Activated T-cell treated with anti-CD3 and anti-CD28 coated beads, Interleukin-2, amount 50 U/mL, for 24 hours (primary cell): Measurements from ENCODE around the gene BAAT.

Experiments
- DNase-seq: peaks from one replicate; pipeline ENCODE4 v3.0.0-alpha.2; 2020
- H3K27ac Mint-ChIP-seq: 2 replicates; pipeline ENCODE4 v1.8.0; 2020; ENCODE audit warnings: mild to moderate bottlenecking, mixed read lengths
- H3K27me3 Mint-ChIP-seq: 2 replicates; pipeline ENCODE4 v1.8.0; 2020; ENCODE audit warnings: mixed read lengths
- H3K36me3 Mint-ChIP-seq: 2 replicates; pipeline ENCODE4 v1.8.0; 2020; ENCODE audit warnings: low read depth, mixed read lengths
- H3K4me1 Mint-ChIP-seq: 2 replicates; pipeline ENCODE4 v1.8.0; 2020; ENCODE audit warnings: low read depth, mixed read lengths
- H3K4me3 Mint-ChIP-seq: 2 replicates; pipeline ENCODE4 v1.8.0; 2020; ENCODE audit warnings: mild to moderate bottlenecking, moderate library complexity, mixed read lengths
- H3K9me3 Mint-ChIP-seq: 2 replicates; pipeline ENCODE4 v1.8.0; 2020; ENCODE audit warnings: mixed read lengths

Gene BAAT

GRCh38 chr9:101414839-101415238 lies 30.0 kb upstream of the BAAT start:
- H3K36me3 Mint-ChIP-seq: peaks cover 49% of the 10 kb centered on the region
- DNase-seq: no peak
- no peaks in the 10 kb centered on the region for H3K27me3 Mint-ChIP-seq
- H3K27ac Mint-ChIP-seq: no peak overlapping the region
- H3K9me3 Mint-ChIP-seq: peaks cover 63% of the 10 kb centered on the region
- H3K4me3 Mint-ChIP-seq: no peak overlapping the region
- no peaks in the 10 kb centered on the region for H3K4me1 Mint-ChIP-seq

DNA sequence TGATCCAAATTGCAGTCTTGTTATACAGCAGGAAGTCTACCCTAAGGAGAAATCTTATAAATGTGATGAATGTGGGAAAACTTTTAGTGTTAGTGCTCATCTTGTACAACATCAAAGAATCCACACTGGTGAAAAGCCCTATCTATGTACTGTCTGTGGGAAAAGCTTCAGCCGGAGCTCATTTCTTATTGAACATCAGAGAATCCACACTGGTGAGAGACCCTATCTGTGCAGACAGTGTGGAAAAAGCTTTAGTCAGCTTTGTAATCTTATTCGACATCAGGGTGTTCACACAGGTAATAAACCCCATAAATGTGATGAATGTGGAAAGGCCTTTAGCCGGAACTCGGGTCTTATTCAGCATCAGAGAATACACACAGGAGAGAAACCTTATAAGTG lies 24.3 kb upstream of the BAAT start:
- DNase-seq: no peak
- H3K27me3 Mint-ChIP-seq: no peaks in the 10 kb centered on the region
- H3K36me3 Mint-ChIP-seq: peaks cover 87% of the 10 kb centered on the region
- H3K27ac Mint-ChIP-seq: no peak overlapping the region
- peaks cover 77% of the 10 kb centered on the region for H3K9me3 Mint-ChIP-seq
- no peak overlapping the region for H3K4me3 Mint-ChIP-seq
- peaks cover 4% of the 10 kb centered on the region for H3K4me1 Mint-ChIP-seq

DNA sequence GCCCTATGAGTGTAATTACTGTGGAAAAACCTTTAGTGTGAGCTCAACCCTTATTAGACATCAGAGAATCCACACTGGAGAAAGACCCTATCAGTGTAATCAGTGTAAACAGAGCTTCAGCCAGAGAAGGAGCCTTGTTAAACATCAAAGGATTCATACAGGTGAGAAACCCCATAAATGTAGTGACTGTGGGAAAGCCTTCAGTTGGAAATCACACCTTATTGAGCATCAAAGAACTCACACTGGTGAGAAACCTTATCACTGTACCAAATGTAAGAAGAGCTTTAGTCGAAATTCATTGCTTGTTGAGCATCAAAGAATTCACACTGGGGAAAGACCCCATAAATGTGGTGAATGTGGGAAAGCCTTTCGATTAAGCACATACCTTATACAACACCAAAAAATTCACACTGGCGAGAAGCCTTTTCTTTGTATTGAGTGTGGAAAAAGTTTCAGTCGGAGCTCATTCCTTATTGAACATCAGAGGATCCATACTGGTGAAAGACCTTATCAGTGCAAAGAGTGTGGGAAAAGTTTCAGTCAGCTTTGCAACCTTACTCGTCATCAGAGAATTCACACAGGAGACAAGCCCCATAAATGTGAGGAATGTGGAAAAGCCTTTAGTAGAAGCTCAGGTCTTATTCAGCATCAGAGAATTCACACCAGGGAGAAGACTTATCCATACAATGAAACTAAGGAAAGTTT lies 23.7 kb upstream of the BAAT start:
- no peak for DNase-seq
- Mint-ChIP-seq H3K27ac (no peak overlapping the region), H3K4me1 (peaks cover 7% of the 10 kb centered on the region), H3K27me3 (no peaks in the 10 kb centered on the region), H3K9me3 (peaks cover 79% of the 10 kb centered on the region), H3K4me3 (no peak overlapping the region), H3K36me3 (peaks cover 91% of the 10 kb centered on the region)

DNA sequence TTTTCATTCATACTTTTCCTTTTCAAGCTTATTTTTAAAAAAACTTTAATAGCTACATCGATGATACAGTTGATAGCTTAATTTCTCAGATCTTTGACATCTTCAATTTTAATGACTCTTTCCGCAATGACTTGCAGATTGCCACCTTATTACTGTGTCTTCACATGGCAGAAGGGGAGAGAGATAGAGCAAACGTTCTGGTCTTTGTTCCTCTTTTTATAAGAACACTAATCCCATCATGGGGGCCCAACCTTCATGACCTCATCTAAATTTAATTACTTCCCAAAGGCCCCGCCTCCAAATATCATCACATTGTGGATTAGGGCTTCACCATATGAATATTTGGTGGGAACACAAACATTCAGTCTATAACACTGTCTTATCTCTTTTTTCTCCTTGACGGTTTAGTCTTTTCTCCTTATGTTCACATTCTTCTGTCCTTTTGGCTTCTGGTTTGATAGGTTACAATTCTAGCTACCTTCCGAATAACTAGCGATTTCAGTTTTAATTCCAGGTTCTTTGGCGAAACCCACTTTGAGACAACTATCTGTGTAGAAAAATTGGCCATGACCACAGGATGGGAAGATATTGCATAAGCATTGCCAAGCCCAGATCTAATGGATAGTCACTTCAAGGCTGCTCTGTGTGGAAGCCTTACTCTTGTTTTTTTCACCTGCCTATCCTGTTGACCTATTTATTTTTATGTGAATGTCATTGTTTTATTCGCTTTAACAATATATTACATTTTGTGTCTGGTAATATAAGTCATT lies 18.9 kb upstream of the BAAT start:
- H3K27ac Mint-ChIP-seq: no peak overlapping the region
- H3K9me3 Mint-ChIP-seq: peaks cover 64% of the 10 kb centered on the region
- H3K27me3 Mint-ChIP-seq: no peaks in the 10 kb centered on the region
- H3K4me1 Mint-ChIP-seq: peaks cover 44% of the 10 kb centered on the region
- no peak overlapping the region for H3K4me3 Mint-ChIP-seq
- H3K36me3 Mint-ChIP-seq: peaks cover 99% of the 10 kb centered on the region
- no peak for DNase-seq

- H3K4me3 Mint-ChIP-seq: peak overlapping the region; percentile 100
- H3K4me1 Mint-ChIP-seq: peaks cover 66% of the 10 kb centered on the region
- no peak for DNase-seq
- H3K27me3 Mint-ChIP-seq: no peaks in the 10 kb centered on the region
- peak overlapping the region; percentile 100 for H3K27ac Mint-ChIP-seq
- peaks cover 96% of the 10 kb centered on the region for H3K36me3 Mint-ChIP-seq
- peaks cover 36% of the 10 kb centered on the region for H3K9me3 Mint-ChIP-seq
These were observed 15.3 kb upstream of the BAAT start for GRCh38 chr9:101400120-101400519.

- H3K4me1 Mint-ChIP-seq: peaks cover 71% of the 10 kb centered on the region
- no peaks in the 10 kb centered on the region for H3K27me3 Mint-ChIP-seq
- peaks cover 33% of the 10 kb centered on the region for H3K9me3 Mint-ChIP-seq
- H3K36me3 Mint-ChIP-seq: peaks cover 96% of the 10 kb centered on the region
- no peak for DNase-seq
- H3K4me3 Mint-ChIP-seq: peak overlapping the region; percentile 100
- H3K27ac Mint-ChIP-seq: peak overlapping the region; percentile 100
These were observed 14.8 kb upstream of the BAAT start for GRCh38 chr9:101399643-101399970.

DNA sequence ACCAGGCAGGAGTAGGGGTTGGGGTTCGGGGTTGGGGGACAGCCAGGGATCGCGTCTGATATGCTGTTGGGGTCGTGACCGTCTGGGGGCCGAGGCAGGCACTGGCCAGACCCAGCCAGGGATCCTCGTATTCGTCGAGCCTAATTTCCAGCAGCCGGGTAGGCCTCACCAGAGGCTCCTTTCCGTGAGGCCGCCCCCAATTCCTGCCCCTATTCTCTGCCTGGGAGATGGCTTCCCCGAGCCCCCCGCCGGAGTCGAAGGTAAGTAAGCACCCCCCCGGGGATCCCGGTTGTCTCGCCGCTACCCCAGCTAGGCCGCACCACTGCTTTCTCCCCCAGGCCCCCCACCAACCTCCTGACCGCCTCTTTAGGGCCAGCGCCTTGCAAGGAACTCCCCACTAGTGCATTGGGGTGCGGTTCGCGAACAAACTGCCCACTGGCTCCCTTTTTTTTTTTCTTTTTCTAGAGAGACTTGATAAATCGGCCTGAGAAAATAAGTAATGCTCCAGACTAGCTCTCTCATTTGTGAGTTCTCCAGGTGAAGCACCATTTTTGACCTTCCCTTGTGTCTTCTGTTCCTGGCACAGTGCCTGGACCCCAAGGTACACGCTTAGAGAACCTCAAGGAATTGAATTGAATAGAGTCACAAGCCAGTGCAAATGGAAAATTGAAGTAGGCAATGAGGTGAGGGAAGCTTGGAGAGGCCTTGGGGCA lies 14.3 kb upstream of the BAAT start:
- H3K4me3 Mint-ChIP-seq: peak overlapping the region; percentile 100
- H3K36me3 Mint-ChIP-seq: peaks cover 96% of the 10 kb centered on the region
- no peak for DNase-seq
- peak overlapping the region; percentile 100 for H3K27ac Mint-ChIP-seq
- peaks cover 76% of the 10 kb centered on the region for H3K4me1 Mint-ChIP-seq
- H3K27me3 Mint-ChIP-seq: no peaks in the 10 kb centered on the region
- peaks cover 35% of the 10 kb centered on the region for H3K9me3 Mint-ChIP-seq

- H3K27me3 Mint-ChIP-seq: no peaks in the 10 kb centered on the region
- peaks cover 78% of the 10 kb centered on the region for H3K4me1 Mint-ChIP-seq
- peak; percentile 95 for DNase-seq
- H3K36me3 Mint-ChIP-seq: peaks cover 96% of the 10 kb centered on the region
- H3K4me3 Mint-ChIP-seq: peak within 1 kb of the TSS; percentile 100
- peaks cover 30% of the 10 kb centered on the region for H3K9me3 Mint-ChIP-seq
- peak within 1 kb of the TSS; percentile 100 for H3K27ac Mint-ChIP-seq
These were observed 13.5 kb upstream of the BAAT start, which contains the start of the genes MRPL50 and ZNF189 for GRCh38 chr9:101398068-101398929. Gene MRPL50, minus strand, starts transcription at chr9:101398618. Its CDS starts 26 bp downstream, at chr9:101398592. Gene ZNF189, plus strand, starts transcription at chr9:101398851. Its CDS starts 306 bp downstream, at chr9:101399157.

- Mint-ChIP-seq H3K36me3 (peaks cover 96% of the 10 kb centered on the region), H3K9me3 (peaks cover 29% of the 10 kb centered on the region), H3K27me3 (no peaks in the 10 kb centered on the region), H3K4me1 (peaks cover 78% of the 10 kb centered on the region), H3K4me3 (peak overlapping the region; percentile 100), H3K27ac (peak overlapping the region; percentile 100)
- no peak for DNase-seq
These were observed 12.9 kb upstream of the BAAT start for GRCh38 chr9:101397746-101398067.

- no peak for DNase-seq
- peaks cover 70% of the 10 kb centered on the region for H3K4me1 Mint-ChIP-seq
- H3K27ac Mint-ChIP-seq: peak overlapping the region; percentile 7
- peaks cover 96% of the 10 kb centered on the region for H3K36me3 Mint-ChIP-seq
- no peaks in the 10 kb centered on the region for H3K27me3 Mint-ChIP-seq
- peaks cover 21% of the 10 kb centered on the region for H3K9me3 Mint-ChIP-seq
- no peak overlapping the region for H3K4me3 Mint-ChIP-seq
These were observed 9.9 kb upstream of the BAAT start for GRCh38 chr9:101394687-101395086.

- no peak for DNase-seq
- peaks cover 21% of the 10 kb centered on the region for H3K9me3 Mint-ChIP-seq
- no peak overlapping the region for H3K27ac Mint-ChIP-seq
- peaks cover 68% of the 10 kb centered on the region for H3K4me1 Mint-ChIP-seq
- H3K27me3 Mint-ChIP-seq: no peaks in the 10 kb centered on the region
- H3K36me3 Mint-ChIP-seq: peaks cover 97% of the 10 kb centered on the region
- H3K4me3 Mint-ChIP-seq: no peak overlapping the region
These were observed 8.3 kb upstream of the BAAT start for GRCh38 chr9:101393135-101393534.

DNA sequence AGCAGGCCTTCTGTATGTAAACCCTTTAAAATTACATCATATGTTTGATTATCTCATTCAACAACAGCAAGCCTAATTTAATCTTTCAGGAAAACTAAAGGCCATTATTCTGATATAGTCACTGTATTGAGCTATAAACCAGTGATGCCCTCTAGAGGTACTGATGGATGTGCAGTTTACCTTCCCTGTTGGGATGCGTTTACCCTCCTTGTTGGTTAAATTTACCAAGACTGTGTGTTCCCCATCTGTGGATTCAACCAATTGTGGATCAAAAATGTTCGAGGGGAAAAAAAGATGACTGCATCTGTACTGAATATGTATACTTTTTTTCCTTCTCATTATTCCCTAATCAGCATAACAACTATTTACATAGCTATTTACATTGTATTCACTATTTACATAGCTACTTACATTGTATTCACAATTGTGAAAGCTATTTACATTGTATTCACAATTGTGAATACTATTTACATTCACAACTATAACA lies 3.7 kb upstream of the BAAT start:
- Mint-ChIP-seq H3K27ac (no peak overlapping the region), H3K4me3 (no peak overlapping the region)
- no peak for DNase-seq

DNA sequence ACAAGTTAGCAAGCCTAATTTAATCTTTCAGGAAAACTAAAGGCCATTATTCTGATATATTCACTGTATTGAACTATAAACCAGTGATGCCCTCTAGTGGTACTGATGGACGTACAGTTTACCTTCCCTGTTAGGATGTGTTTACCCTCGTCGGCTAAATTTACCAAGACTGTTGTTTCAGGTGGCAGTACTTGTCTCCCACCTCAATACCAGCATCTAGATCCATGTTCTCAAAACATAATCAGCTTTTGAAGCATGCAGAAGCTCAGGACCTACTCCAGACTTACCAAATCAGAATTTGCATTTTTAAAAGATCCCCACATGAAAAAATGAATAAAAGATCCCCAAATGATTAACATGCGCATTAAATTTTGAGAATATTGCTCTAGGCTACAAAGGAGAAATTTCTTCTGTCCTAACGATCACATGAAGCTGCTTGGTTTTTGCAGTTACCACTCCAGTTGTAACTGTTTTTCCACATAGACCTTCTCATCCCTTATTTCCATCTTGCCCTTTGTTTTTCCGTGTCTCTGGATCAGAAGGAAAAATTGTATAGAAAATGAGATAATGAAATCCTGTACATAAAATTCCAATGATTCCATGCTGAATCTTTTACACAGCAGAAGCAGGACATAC lies 3.2 kb upstream of the BAAT start:
- no peak overlapping the region for H3K4me3 Mint-ChIP-seq
- DNase-seq: no peak
- peaks cover 22% of the 10 kb centered on the region for H3K9me3 Mint-ChIP-seq
- no peaks in the 10 kb centered on the region for H3K27me3 Mint-ChIP-seq
- H3K36me3 Mint-ChIP-seq: peaks cover 75% of the 10 kb centered on the region
- peaks cover 28% of the 10 kb centered on the region for H3K4me1 Mint-ChIP-seq
- H3K27ac Mint-ChIP-seq: peak overlapping the region; percentile 20

More for the DNA sequence above, 3.7 kb upstream of the BAAT start:
- H3K9me3 Mint-ChIP-seq: peaks cover 24% of the 10 kb centered on the region
- peaks cover 32% of the 10 kb centered on the region for H3K4me1 Mint-ChIP-seq
- H3K27me3 Mint-ChIP-seq: no peaks in the 10 kb centered on the region
- H3K36me3 Mint-ChIP-seq: peaks cover 81% of the 10 kb centered on the region
